ENCODE measurements around the gene ZNF777. TPM values are rescaled to one million over a fixed set of nuclear protein-coding genes. Genes with fewer than 3 reads are reported as not detected.

ZNF777 gene
- total and polyA plus RNA-seq, 2 experiments from 2014 or later: 5.6 to 14.8 TPM

DNA sequence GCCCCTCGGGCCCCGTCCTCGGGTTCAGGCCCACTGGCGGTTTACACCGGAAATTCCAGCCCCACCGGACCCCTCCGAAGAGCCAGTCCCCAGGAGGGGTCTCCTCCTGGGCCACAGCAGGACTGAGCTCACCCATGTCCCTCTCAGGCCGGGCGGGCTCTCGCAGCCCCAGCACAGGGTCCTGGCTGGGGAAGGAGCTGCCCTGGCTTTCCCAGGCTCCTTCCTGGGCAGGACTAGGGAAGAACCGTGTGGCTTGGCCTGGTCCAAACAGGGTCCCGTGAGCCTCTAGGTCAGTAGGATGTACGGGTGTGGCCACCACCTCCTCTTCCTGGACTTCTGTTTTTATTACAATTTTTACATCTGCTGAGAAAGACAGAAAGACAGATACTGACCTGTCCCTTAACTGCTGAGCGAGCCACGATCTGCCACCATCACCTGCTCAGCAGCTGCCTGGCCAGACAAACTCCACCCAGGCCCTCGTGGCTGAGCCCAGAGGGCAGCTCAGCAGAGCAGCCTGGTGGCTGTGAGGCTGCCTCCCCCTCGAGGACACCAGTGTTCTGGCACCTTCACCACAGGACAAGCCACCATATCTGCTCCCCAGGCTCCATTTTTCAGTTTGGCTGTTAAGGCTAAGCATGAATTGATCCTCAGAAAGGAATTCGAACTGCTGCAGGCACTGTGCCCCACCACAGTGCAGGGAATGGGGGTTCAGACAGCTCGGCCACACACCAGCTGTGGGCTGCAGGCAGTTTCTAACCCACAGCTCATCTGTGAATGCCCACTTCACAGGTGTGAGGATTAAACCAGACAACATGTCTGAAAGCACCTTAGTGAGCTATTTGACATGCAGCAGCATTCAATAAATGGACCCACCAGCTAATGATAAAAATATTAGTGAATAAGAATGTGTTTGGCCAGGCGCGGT is 14.5 kb upstream of the ZNF777 start:
- Histone ChIP-seq H2AFZ (no peak overlapping the region), H3K27me3 (no peaks in the 10 kb centered on the region), H4K20me1 (ENCODE audit: insufficient read depth, poor library complexity, severe bottlenecking) (no peaks in the 10 kb centered on the region), H3K36me3 (replicated peaks; ENCODE audit: insufficient read depth, low read depth) (no peaks in the 10 kb centered on the region), H3K4me2 (no peak overlapping the region), H3K9me3 (ENCODE audit: low read depth) (no peaks in the 10 kb centered on the region), H3K9me2 (replicated peaks; ENCODE audit: insufficient read depth) (no peaks in the 10 kb centered on the region), H3K4me1 (ENCODE audit: insufficient read depth) (no peaks in the 10 kb centered on the region), H3K27ac (no peak overlapping the region), H3K79me2 (no peaks in the 10 kb centered on the region), H3K4me3 (no peak overlapping the region)
- no peak for TF ChIP-seq EZH2phosphoT487 (IDR thresholded peaks at IDR 0.05; ENCODE audit: low read depth, severe bottlenecking, unreplicated experiment)
- TF ChIP-seq, protein P1, sequence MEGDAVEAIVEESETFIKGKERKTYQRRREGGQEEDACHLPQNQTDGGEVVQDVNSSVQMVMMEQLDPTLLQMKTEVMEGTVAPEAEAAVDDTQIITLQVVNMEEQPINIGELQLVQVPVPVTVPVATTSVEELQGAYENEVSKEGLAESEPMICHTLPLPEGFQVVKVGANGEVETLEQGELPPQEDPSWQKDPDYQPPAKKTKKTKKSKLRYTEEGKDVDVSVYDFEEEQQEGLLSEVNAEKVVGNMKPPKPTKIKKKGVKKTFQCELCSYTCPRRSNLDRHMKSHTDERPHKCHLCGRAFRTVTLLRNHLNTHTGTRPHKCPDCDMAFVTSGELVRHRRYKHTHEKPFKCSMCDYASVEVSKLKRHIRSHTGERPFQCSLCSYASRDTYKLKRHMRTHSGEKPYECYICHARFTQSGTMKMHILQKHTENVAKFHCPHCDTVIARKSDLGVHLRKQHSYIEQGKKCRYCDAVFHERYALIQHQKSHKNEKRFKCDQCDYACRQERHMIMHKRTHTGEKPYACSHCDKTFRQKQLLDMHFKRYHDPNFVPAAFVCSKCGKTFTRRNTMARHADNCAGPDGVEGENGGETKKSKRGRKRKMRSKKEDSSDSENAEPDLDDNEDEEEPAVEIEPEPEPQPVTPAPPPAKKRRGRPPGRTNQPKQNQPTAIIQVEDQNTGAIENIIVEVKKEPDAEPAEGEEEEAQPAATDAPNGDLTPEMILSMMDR (IDR thresholded peaks at IDR 0.05; ENCODE audit: poor library complexity): no peak
- TF ChIP-seq EZH2 (IDR thresholded peaks at IDR 0.05; ENCODE audit: borderline replicate concordance): no peak
- DNase-seq (ENCODE audit: low spot score): no peak
- 99% methylated on average over 21 of the region's 21 CpGs for WGBS (ENCODE audit: low lambda C conversion rate, missing lambda C conversion rate)

DNA sequence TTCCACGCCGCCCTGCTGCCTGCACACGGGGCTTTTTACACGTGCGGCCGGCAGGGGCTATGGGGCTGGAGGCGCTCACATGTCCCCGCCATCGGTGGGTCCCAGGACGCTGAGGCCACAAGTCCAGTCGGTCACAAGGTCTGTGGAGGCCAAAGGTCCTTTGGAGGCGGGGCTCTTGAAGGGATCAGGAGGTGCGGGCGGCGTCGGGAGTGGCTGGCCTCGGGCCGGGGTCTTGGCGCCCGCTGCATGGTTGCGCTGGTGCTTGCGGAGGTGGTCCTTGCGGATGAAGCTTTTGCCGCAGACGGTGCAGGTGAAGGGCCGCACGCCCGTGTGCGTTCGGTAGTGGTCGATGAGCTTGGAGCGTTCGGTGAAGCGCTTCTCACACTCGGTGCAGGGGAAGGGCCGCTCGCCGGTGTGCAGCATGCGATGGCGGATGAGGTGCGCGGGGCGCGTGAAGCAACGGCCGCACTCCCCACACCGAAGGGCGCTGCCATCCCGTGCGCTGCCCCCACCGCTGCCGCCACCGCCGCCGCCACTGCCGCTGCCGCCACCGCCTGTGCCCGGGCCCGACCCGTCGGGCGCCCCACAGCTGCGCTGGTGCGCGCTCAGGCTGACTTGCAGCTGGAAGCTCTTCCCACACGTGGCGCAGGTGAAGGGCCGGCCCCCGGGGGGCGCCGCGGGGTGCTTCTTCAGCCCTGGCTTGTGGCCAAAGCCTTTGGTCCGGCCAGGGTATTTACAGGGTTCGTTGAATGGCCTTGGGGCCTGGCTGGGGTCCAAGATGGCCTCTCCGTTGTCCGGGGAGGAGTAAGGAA is 13.7 kb upstream of the ZNF777 start:
- Histone ChIP-seq H3K27ac (no peak overlapping the region), H3K4me2 (no peak overlapping the region), H3K27me3 (no peaks in the 10 kb centered on the region), H3K79me2 (no peaks in the 10 kb centered on the region), H4K20me1 (ENCODE audit: insufficient read depth, poor library complexity, severe bottlenecking) (no peaks in the 10 kb centered on the region), H3K4me1 (ENCODE audit: insufficient read depth) (no peaks in the 10 kb centered on the region), H3K9me3 (ENCODE audit: low read depth) (no peaks in the 10 kb centered on the region), H3K4me3 (no peak overlapping the region), H2AFZ (no peak overlapping the region), H3K36me3 (replicated peaks; ENCODE audit: insufficient read depth, low read depth) (no peaks in the 10 kb centered on the region), H3K9me2 (replicated peaks; ENCODE audit: insufficient read depth) (no peaks in the 10 kb centered on the region)
- TF ChIP-seq EZH2phosphoT487 (IDR thresholded peaks at IDR 0.05; ENCODE audit: low read depth, severe bottlenecking, unreplicated experiment): no peak
- TF ChIP-seq, protein P1 (IDR thresholded peaks at IDR 0.05; ENCODE audit: poor library complexity): no peak
- TF ChIP-seq EZH2 (IDR thresholded peaks at IDR 0.05; ENCODE audit: borderline replicate concordance): no peak
- no peak for DNase-seq (ENCODE audit: low spot score)
- 99% methylated on average over 63 of the region's 77 CpGs for WGBS (ENCODE audit: low lambda C conversion rate, missing lambda C conversion rate)

DNA sequence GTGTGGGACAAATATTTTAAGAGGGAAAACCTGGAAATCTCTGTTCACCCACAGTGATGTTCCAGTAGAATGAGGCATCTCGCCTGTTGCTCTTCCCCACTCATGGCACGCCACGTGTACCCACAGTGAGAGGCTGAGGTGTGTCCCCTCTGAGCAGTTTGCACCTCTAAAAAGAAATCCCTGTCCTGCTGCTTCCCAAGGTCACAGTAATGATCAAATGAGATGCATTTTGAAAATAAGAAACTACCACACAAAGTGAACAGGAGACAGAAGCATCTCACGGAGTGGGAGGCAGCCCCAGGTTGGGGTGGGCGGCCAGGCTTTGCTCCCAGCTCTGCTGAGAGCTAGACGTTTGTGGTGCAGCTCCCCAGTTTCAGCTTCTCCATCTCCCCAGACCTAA is 12.4 kb upstream of the ZNF777 start:
- Histone ChIP-seq H3K9me3 (ENCODE audit: low read depth) (no peaks in the 10 kb centered on the region), H3K4me2 (no peak overlapping the region), H3K4me3 (no peak overlapping the region), H4K20me1 (ENCODE audit: insufficient read depth, poor library complexity, severe bottlenecking) (no peaks in the 10 kb centered on the region), H3K4me1 (ENCODE audit: insufficient read depth) (no peaks in the 10 kb centered on the region), H3K9me2 (replicated peaks; ENCODE audit: insufficient read depth) (no peaks in the 10 kb centered on the region), H3K79me2 (no peaks in the 10 kb centered on the region), H2AFZ (no peak overlapping the region), H3K36me3 (replicated peaks; ENCODE audit: insufficient read depth, low read depth) (no peaks in the 10 kb centered on the region), H3K27me3 (no peaks in the 10 kb centered on the region), H3K27ac (no peak overlapping the region)
- no peak for TF ChIP-seq EZH2 (IDR thresholded peaks at IDR 0.05; ENCODE audit: borderline replicate concordance)
- TF ChIP-seq, protein P1 (IDR thresholded peaks at IDR 0.05; ENCODE audit: poor library complexity): no peak
- no peak for TF ChIP-seq EZH2phosphoT487 (IDR thresholded peaks at IDR 0.05; ENCODE audit: low read depth, severe bottlenecking, unreplicated experiment)
- no peak for DNase-seq (ENCODE audit: low spot score)
- WGBS (ENCODE audit: low lambda C conversion rate, missing lambda C conversion rate): 79% methylated on average over 6 of the region's 6 CpGs
